Measurements from ENCODE around the gene APCDD1. TPM values are rescaled to one million over a fixed set of nuclear protein-coding genes. Genes with fewer than 3 reads are reported as not detected.

The APCDD1 gene
- total RNA-seq, 1 donor from 2014 or later, result 4.4 TPM

DNA sequence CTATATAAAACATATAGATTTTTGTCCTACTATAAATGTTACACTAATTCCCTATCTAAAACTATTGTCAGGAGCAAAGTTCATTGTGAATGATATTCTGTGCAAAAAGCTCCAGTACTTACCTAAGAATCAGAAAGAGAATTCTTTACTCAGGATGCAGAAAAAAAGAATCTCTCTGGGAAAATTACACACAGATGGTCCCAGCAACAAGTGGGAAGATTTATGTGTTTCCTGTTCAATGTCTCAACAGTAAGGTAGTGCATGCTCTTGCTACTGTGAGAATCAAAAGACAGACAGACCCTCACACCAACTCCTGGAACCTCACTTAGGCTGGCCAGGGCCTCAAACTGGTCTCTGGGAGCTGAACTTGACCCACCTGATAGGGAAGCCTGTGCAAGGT, 60.2 kb downstream of the APCDD1 start:
- Mint-ChIP-seq H3K27me3 (ENCODE audit: low read depth, unreplicated experiment) (peaks cover 46% of the 10 kb centered on the region), H3K36me3 (ENCODE audit: low read depth, unreplicated experiment) (no peaks in the 10 kb centered on the region), H3K4me3 (ENCODE audit: unreplicated experiment) (no peak overlapping the region), H3K27ac (ENCODE audit: unreplicated experiment) (no peak overlapping the region), H3K9me3 (ENCODE audit: unreplicated experiment) (peaks cover 5% of the 10 kb centered on the region), H3K4me1 (ENCODE audit: low read depth, unreplicated experiment) (peaks cover 6% of the 10 kb centered on the region)
- Histone ChIP-seq H3K4me1 (ENCODE audit: insufficient read depth, low read length) (peaks cover 4% of the 10 kb centered on the region), H3K4me3 (ENCODE audit: insufficient read depth, low read depth, low read length) (no peak overlapping the region), H2AFZ (ENCODE audit: low read depth, low read length) (no peak overlapping the region), H3K79me2 (ENCODE audit: insufficient read depth, low read length) (no peaks in the 10 kb centered on the region), H3K9me3 (ENCODE audit: insufficient read depth, low read depth, low read length) (no peaks in the 10 kb centered on the region), H3K4me2 (ENCODE audit: low read length) (no peak overlapping the region), H3K36me3 (ENCODE audit: insufficient read depth, low read length) (no peaks in the 10 kb centered on the region), H4K20me1 (ENCODE audit: insufficient read depth, low read length) (no peaks in the 10 kb centered on the region), H3K27me3 (ENCODE audit: insufficient read depth, low read length) (no peaks in the 10 kb centered on the region), H3K27ac (ENCODE audit: low read depth, low read length) (no peak overlapping the region), H3K9ac (ENCODE audit: low read length) (no peak overlapping the region)
- FAIRE-seq, result no peak
- TF ChIP-seq EZH2 (IDR thresholded peaks at IDR 0.05; ENCODE audit: insufficient read depth, low read length), result no peak
- TF ChIP-seq, protein P1, sequence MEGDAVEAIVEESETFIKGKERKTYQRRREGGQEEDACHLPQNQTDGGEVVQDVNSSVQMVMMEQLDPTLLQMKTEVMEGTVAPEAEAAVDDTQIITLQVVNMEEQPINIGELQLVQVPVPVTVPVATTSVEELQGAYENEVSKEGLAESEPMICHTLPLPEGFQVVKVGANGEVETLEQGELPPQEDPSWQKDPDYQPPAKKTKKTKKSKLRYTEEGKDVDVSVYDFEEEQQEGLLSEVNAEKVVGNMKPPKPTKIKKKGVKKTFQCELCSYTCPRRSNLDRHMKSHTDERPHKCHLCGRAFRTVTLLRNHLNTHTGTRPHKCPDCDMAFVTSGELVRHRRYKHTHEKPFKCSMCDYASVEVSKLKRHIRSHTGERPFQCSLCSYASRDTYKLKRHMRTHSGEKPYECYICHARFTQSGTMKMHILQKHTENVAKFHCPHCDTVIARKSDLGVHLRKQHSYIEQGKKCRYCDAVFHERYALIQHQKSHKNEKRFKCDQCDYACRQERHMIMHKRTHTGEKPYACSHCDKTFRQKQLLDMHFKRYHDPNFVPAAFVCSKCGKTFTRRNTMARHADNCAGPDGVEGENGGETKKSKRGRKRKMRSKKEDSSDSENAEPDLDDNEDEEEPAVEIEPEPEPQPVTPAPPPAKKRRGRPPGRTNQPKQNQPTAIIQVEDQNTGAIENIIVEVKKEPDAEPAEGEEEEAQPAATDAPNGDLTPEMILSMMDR (IDR thresholded peaks at IDR 0.05; ENCODE audit: insufficient read depth, low read depth, low read length), result no peak
- no peak for DNase-seq (ENCODE audit: low read depth)

DNA sequence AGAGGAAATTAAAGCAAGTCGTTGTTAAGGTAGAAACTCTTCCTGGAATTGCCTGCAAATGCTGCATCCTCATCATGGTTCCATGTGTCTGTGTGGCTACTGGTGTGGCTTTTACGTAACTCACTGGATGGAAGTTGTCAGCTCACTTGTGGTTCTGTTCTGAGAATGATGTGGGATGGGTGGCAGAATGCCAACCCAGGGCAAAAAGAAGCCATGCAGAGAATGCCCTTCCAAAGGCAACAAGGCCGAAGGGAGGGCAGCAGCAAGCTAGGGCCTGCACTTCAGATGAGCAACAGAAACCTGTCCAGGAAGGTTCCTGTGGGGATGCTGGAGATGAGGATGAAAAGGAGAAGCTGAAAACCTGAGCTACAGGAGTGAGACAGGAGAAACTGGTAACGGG, 61.0 kb downstream of the APCDD1 start:
- no peak for TF ChIP-seq EZH2 (IDR thresholded peaks at IDR 0.05; ENCODE audit: insufficient read depth, low read length)
- TF ChIP-seq, protein P1 (IDR thresholded peaks at IDR 0.05; ENCODE audit: insufficient read depth, low read depth, low read length), result no peak
- Histone ChIP-seq H3K4me1 (ENCODE audit: insufficient read depth, low read length) (peaks cover 9% of the 10 kb centered on the region), H3K36me3 (ENCODE audit: insufficient read depth, low read length) (no peaks in the 10 kb centered on the region), H4K20me1 (ENCODE audit: insufficient read depth, low read length) (no peaks in the 10 kb centered on the region), H2AFZ (ENCODE audit: low read depth, low read length) (no peak overlapping the region), H3K27me3 (ENCODE audit: insufficient read depth, low read length) (no peaks in the 10 kb centered on the region), H3K27ac (ENCODE audit: low read depth, low read length) (no peak overlapping the region), H3K9me3 (ENCODE audit: insufficient read depth, low read depth, low read length) (no peaks in the 10 kb centered on the region), H3K4me2 (ENCODE audit: low read length) (no peak overlapping the region), H3K4me3 (ENCODE audit: insufficient read depth, low read depth, low read length) (no peak overlapping the region), H3K9ac (ENCODE audit: low read length) (no peak overlapping the region), H3K79me2 (ENCODE audit: insufficient read depth, low read length) (no peaks in the 10 kb centered on the region)
- Mint-ChIP-seq H3K9me3 (ENCODE audit: unreplicated experiment) (peaks cover 5% of the 10 kb centered on the region), H3K36me3 (ENCODE audit: low read depth, unreplicated experiment) (no peaks in the 10 kb centered on the region), H3K4me1 (ENCODE audit: low read depth, unreplicated experiment) (peaks cover 9% of the 10 kb centered on the region), H3K27me3 (ENCODE audit: low read depth, unreplicated experiment) (peaks cover 46% of the 10 kb centered on the region), H3K4me3 (ENCODE audit: unreplicated experiment) (no peak overlapping the region), H3K27ac (ENCODE audit: unreplicated experiment) (no peak overlapping the region)
- no peak for FAIRE-seq
- DNase-seq (ENCODE audit: low read depth), result no peak

DNA sequence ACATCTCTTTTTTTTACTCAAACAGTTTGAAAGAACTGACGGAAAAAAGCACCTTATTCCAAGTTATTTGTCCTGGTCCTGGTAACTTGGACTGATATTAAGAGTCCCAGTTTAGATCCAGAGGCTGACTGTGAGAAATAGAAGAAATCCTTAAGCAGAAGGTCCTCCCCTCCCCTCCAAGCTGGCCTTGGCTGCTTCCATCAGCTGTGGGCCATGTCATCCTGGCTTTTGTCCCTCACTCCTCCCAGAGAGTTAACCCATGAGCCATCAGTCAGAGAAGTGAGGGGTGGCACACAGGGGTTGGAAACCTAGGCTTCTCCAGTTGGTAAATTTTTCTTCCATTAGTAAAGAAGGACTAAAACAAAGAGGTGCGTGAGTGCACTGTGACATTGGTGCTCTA, 61.6 kb downstream of the APCDD1 start:
- Histone ChIP-seq H3K4me3 (ENCODE audit: insufficient read depth, low read depth, low read length) (no peak overlapping the region), H4K20me1 (ENCODE audit: insufficient read depth, low read length) (no peaks in the 10 kb centered on the region), H3K36me3 (ENCODE audit: insufficient read depth, low read length) (no peaks in the 10 kb centered on the region), H3K27ac (ENCODE audit: low read depth, low read length) (no peak overlapping the region), H3K4me1 (ENCODE audit: insufficient read depth, low read length) (peaks cover 9% of the 10 kb centered on the region), H2AFZ (ENCODE audit: low read depth, low read length) (no peak overlapping the region), H3K27me3 (ENCODE audit: insufficient read depth, low read length) (no peaks in the 10 kb centered on the region), H3K4me2 (ENCODE audit: low read length) (no peak overlapping the region), H3K9ac (ENCODE audit: low read length) (no peak overlapping the region), H3K9me3 (ENCODE audit: insufficient read depth, low read depth, low read length) (no peaks in the 10 kb centered on the region), H3K79me2 (ENCODE audit: insufficient read depth, low read length) (no peaks in the 10 kb centered on the region)
- peaks cover 5% of the 10 kb centered on the region for H3K9me3 Mint-ChIP-seq (ENCODE audit: unreplicated experiment)
- no peak overlapping the region for H3K4me3 Mint-ChIP-seq (ENCODE audit: unreplicated experiment)
- no peak overlapping the region for H3K27ac Mint-ChIP-seq (ENCODE audit: unreplicated experiment)
- H3K4me1 Mint-ChIP-seq (ENCODE audit: low read depth, unreplicated experiment), result peaks cover 9% of the 10 kb centered on the region
- DNase-seq (ENCODE audit: low read depth) (no peak), FAIRE-seq (no peak)
- H3K27me3 Mint-ChIP-seq (ENCODE audit: low read depth, unreplicated experiment), result peaks cover 46% of the 10 kb centered on the region
- TF ChIP-seq, protein P1 (IDR thresholded peaks at IDR 0.05; ENCODE audit: insufficient read depth, low read depth, low read length), result no peak
- TF ChIP-seq EZH2 (IDR thresholded peaks at IDR 0.05; ENCODE audit: insufficient read depth, low read length), result no peak
- H3K36me3 Mint-ChIP-seq (ENCODE audit: low read depth, unreplicated experiment), result no peaks in the 10 kb centered on the region

All from astrocyte (in vitro differentiated cells and primary cell).